Loucy (cell line): ENCODE measurements around the gene MAGOHB.
"Not testable (repeated sequence)": the region's sequence is repeated elsewhere in the genome, so short reads cannot be mapped to it uniquely, and the experiment has no call there.

Experiments
- CTCF ChIP-seq: fragments of 200-600 bp; sonication (generic); conservative IDR thresholded peaks from 2 replicates; pipeline ENCODE4 v1.5.1; 2014; ENCODE audit warnings: mild to moderate bottlenecking, antibody characterized with exemption, low read length
- EZH2phosphoT487 ChIP-seq: fragments of 200-600 bp; IDR thresholded peaks from 2 replicates; pipeline ENCODE4 v1.6.1; 2018; ENCODE audit warnings: antibody characterized with exemption, mild to moderate bottlenecking, moderate library complexity, borderline replicate concordance

- not testable (repeated sequence) for TF ChIP-seq CTCF, EZH2phosphoT487
Measured at GRCh38 chr12:10582133-10582532, 31.3 kb downstream of the MAGOHB start.
